Germinal center (tissue), 1 donor: Measurements from ENCODE around the gene STK36.
A peak's percentile ranks its signal among the peaks of the same experiment; 100 is the strongest.

Experiments used
- DNase-seq: peaks from one replicate; pipeline ENCODE4 v3.0.0; 2012; ENCODE audit warnings: mixed read lengths, low spot score

Gene STK36

GRCh38 chr2:218671654-218672566 is at the start of gene STK36, which contains the start of gene RNF25:
Gene STK36 (plus strand): TSS chr2:218672086. CDS start chr2:218672830, 744 bp downstream.
Gene RNF25 (minus strand): TSS chr2:218672002. CDS start chr2:218671970, 32 bp downstream.
- DNase-seq = peak; percentile 89

GRCh38 chr2:218622606-218623365 is 49.1 kb upstream of the STK36 start:
- no peak for DNase-seq

- no peak for DNase-seq
Measured at GRCh38 chr2:218623366-218623705, 48.5 kb upstream of the STK36 start.

- DNase-seq = no peak
Measured at GRCh38 chr2:218626369-218626768, 45.5 kb upstream of the STK36 start.

- DNase-seq = no peak
Measured at GRCh38 chr2:218627939-218628338, 43.9 kb upstream of the STK36 start.

GRCh38 chr2:218631837-218632236 is 40.0 kb upstream of the STK36 start:
- DNase-seq = no peak

- no peak for DNase-seq
Measured at GRCh38 chr2:218635719-218636118, 36.2 kb upstream of the STK36 start.

GRCh38 chr2:218638372-218638771 is 33.5 kb upstream of the STK36 start:
- DNase-seq = no peak

GRCh38 chr2:218642121-218642656 is 29.7 kb upstream of the STK36 start:
- DNase-seq = no peak

- DNase-seq = no peak
Measured at GRCh38 chr2:218642786-218643185, 29.1 kb upstream of the STK36 start.

- no peak for DNase-seq
Measured at GRCh38 chr2:218643751-218644310, 28.1 kb upstream of the STK36 start.

GRCh38 chr2:218644721-218645120 is 27.2 kb upstream of the STK36 start:
- DNase-seq = no peak

- no peak for DNase-seq
Measured at GRCh38 chr2:218645126-218645525, 26.8 kb upstream of the STK36 start.

- peak; percentile 73 for DNase-seq
Measured at GRCh38 chr2:218648088-218648786, 23.6 kb upstream of the STK36 start.

- no peak for DNase-seq
Measured at GRCh38 chr2:218648787-218649100, 23.1 kb upstream of the STK36 start.

- no peak for DNase-seq
Measured at GRCh38 chr2:218655751-218656150, 16.1 kb upstream of the STK36 start.

GRCh38 chr2:218658671-218659257 is 13.1 kb upstream of the STK36 start:
- DNase-seq = peak; percentile 68

- DNase-seq = peak; percentile 89
Measured at GRCh38 chr2:218659258-218659987, 12.5 kb upstream of the STK36 start, which contains the start of the genes BCS1L and ZNF142. Gene BCS1L (plus strand): TSS chr2:218659683. CDS start chr2:218660988, 1,305 bp downstream. Gene ZNF142 (minus strand): TSS chr2:218659623. CDS start chr2:218656429, 3,194 bp downstream.

- peak; percentile 24 for DNase-seq
Measured at GRCh38 chr2:218659988-218660358, 11.9 kb upstream of the STK36 start.

- no peak for DNase-seq
Measured at GRCh38 chr2:218662377-218662776, 9.5 kb upstream of the STK36 start.

GRCh38 chr2:218662827-218663226 is 9.1 kb upstream of the STK36 start:
- no peak for DNase-seq
